Stomach (tissue), 9 donors: ENCODE data around the gene TECPR2. TPM values are rescaled to one million over a fixed set of nuclear protein-coding genes. Genes with fewer than 3 reads are reported as not detected.

Experiments
- DNase-seq, 2 donors: peaks; one replicate each; pipeline versions ENCODE4 v3.0.0 to v3.0.0-alpha.2; 2013 to 2019
- H3K27ac ChIP-seq, 5 donors: fragments of 200-600 bp in 4 of 5; sonication (generic) in 4 of 5; one replicate each; pipeline ENCODE4 v1.5.1; 2013 to 2019; ENCODE audit warnings: mild to moderate bottlenecking in 1 of 5, moderate library complexity in 1 of 5
- H3K27me3 ChIP-seq, 3 donors: fragments of 200-600 bp; sonication (generic); one replicate each; pipeline ENCODE4 v1.5.1; 2017 to 2019; ENCODE audit warnings: mixed run types in 1 of 3
- H3K36me3 ChIP-seq, 4 donors: fragments of 200-600 bp; sonication (generic); 1 replicate in 3 of 4; 2 replicates in 1 of 4; pipeline ENCODE4 v1.5.1; 2016 to 2019
- H3K4me1 ChIP-seq, 4 donors: fragments of 200-600 bp; sonication (generic); one replicate each; pipeline ENCODE4 v1.5.1; 2016 to 2019
- H3K4me3 ChIP-seq, 4 donors: fragments of 200-600 bp; sonication (generic) in 3 of 4; one replicate each; pipeline ENCODE4 v1.5.1; 2016 to 2019; ENCODE audit warnings: mild to moderate bottlenecking in 1 of 4
- H3K9me3 ChIP-seq, 4 donors: fragments of 200-600 bp; sonication (generic); one replicate each; pipeline ENCODE4 v1.5.1; 2016 to 2019
- EP300 ChIP-seq: sonication (generic); formaldehyde crosslinking; IDR thresholded peaks from one replicate; pipeline ENCODE4 v1.6.1; 2017; ENCODE audit warnings: antibody characterized with exemption
- POLR2A ChIP-seq, 4 donors: fragments of 450-650 bp; IDR thresholded peaks; one replicate each; pipeline ENCODE4 v1.6.1; 2016; ENCODE audit warnings: antibody characterized with exemption in 4 of 4, control low read depth in 2 of 4, mild to moderate bottlenecking in 1 of 4, moderate library complexity in 1 of 4
- POLR2AphosphoS5 ChIP-seq, 3 donors: sonication (generic); formaldehyde crosslinking; IDR thresholded peaks; one replicate each; pipeline ENCODE4 v1.6.1; 2016; ENCODE audit warnings: antibody characterized with exemption in 3 of 3
- WGBS, 5 donors: extraction: QIAGEN DNeasy Blood & Tissue Kit in 3 of 5; methylation state at CpG; one replicate each; pipeline versions ENCODE4 v1.1.5 to v1.1.7; 2013 to 2018; 5-methylcytosine and 5-hydroxymethylcytosine counted together
- intact Hi-C: fragments of 100-400 bp; cut with DNase I; formaldehyde crosslinking; loops from one replicate; pipeline ENCODE4 v1.15.1; 2023; ENCODE audit warnings: low total_unique reads
- polyA plus RNA-seq, 3 donors: library from polyadenylated mRNA; stranded (reverse); fragments of 200-250 nt; gene quantifications; one replicate each; pipeline ENCODE4 v1.2.3, GENCODE V29; 2013
- total RNA-seq, 5 donors: library from RNA; depleted of rRNA; stranded (reverse); fragments of >200 nt; gene quantifications; one replicate each; pipeline versions ENCODE4 v1.1.0 to v1.2.3, GENCODE V29; 2014 to 2016
- TF ChIP-seq, protein P1 (sequence below), 7 experiments: fragments of 450-650 bp in 4 of 7; fragments of 200-600 bp in 3 of 7; sonication (generic) in 3 of 7; IDR thresholded peaks; one replicate each; pipeline ENCODE4 v1.5.1; 2016 to 2019; ENCODE audit warnings: antibody characterized with exemption in 7 of 7, control low read depth in 2 of 7, mild to moderate bottlenecking in 1 of 7
- donor health status: healthy with polysubstance abuse.
- donor health status: Bipolar disorder and iron deficiency.
- donor health status: healthy.

TECPR2 gene
- total and polyA plus RNA-seq, 8 donors: 2.6 to 110 (median 11.1) TPM

DNA sequence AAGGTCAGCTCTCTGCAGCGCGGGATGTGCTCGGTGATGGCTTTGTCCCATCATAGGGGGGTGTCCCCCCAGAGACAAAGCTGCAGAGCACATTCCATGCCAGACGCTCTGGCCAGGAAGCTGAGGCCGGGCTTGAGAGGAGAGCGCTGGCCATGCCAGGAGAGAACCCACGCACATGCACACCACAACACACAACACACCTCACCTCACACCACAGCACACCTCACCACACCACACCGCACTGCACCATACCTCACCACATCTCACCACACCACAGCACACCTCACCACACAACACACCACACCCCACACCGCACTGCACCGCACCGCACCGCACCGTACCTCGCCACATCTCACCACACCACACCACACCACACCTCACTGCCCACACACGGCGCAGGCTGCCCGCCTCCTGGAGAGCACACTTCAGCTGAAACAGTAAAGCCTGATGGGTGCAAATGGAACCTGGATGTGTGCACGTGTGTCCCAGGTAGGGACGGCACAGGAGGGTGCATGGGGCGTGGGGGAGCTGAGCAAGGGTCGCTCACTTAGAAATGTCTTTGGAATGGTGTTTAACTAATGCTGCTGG is 136.0 kb downstream of the TECPR2 start:
- 88 to 92% (median 91%) methylated on average over 20 to 21 of the region's 21 CpGs for WGBS, 5 donors
- H3K36me3 ChIP-seq: peaks cover 13 to 49% (median 36%) of the 10 kb centered on the region in 4 donors
- intact Hi-C loops: no loop called here
- peaks cover 0 to 5% (median under 1%) of the 10 kb centered on the region in 4 donors for H3K4me1 ChIP-seq
- no peaks in the 10 kb centered on the region for H3K27me3 ChIP-seq
- H3K27ac ChIP-seq: no peak overlapping the region
- TF ChIP-seq POLR2AphosphoS5 (IDR thresholded peaks at IDR 0.05) (no peak), EP300 (no peak), POLR2A (IDR thresholded peaks at IDR 0.05) (no peak)
- TF ChIP-seq, protein P1, sequence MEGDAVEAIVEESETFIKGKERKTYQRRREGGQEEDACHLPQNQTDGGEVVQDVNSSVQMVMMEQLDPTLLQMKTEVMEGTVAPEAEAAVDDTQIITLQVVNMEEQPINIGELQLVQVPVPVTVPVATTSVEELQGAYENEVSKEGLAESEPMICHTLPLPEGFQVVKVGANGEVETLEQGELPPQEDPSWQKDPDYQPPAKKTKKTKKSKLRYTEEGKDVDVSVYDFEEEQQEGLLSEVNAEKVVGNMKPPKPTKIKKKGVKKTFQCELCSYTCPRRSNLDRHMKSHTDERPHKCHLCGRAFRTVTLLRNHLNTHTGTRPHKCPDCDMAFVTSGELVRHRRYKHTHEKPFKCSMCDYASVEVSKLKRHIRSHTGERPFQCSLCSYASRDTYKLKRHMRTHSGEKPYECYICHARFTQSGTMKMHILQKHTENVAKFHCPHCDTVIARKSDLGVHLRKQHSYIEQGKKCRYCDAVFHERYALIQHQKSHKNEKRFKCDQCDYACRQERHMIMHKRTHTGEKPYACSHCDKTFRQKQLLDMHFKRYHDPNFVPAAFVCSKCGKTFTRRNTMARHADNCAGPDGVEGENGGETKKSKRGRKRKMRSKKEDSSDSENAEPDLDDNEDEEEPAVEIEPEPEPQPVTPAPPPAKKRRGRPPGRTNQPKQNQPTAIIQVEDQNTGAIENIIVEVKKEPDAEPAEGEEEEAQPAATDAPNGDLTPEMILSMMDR (IDR thresholded peaks at IDR 0.05): no peak
- no peak for DNase-seq
- no peaks in the 10 kb centered on the region for H3K9me3 ChIP-seq
- H3K4me3 ChIP-seq: no peak overlapping the region

DNA sequence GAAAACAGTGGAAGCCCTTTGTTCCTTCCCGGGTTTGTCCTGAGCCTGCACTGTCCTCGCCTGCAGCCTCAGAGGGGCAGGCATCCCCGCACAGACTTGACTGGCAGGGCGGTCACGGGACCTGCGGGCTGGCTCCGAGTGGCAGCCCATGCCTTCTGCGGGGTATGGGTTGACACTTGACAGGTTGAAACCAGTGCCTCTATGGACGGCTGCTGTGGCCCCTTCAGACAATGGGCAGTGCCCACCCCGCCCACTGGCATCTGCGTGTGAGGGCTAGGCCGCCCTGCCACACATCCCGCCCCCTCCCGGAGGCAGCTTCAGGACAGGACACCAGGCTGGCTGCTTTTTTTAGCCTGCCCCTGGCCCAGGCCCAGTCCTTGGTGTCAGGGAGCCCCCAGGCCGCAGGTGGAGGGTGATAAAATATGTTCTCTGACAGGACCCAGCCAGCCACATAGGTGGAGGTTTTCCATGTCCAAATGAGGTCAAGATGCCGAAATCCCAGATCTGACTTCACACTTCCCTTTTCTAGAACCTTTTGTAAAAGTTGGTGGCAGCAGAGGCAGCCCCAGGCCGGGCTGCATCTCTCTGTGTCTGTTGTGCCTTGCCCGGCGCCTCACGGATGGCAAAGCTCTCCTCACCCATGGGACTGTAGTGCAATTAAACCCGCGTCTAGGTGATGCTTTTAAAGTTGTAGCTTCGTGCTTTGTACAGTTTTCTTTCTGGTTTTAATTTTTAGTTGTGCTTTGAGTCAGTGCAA is 136.8 kb downstream of the TECPR2 start:
- DNase-seq: no peak
- H3K9me3 ChIP-seq: no peaks in the 10 kb centered on the region
- TF ChIP-seq POLR2A (IDR thresholded peaks at IDR 0.05) (no peak), EP300 (no peak), POLR2AphosphoS5 (IDR thresholded peaks at IDR 0.05) (no peak)
- TF ChIP-seq, protein P1 (IDR thresholded peaks at IDR 0.05): no peak
- peaks cover 0 to 12% (median 2%) of the 10 kb centered on the region in 4 donors for H3K4me1 ChIP-seq
- H3K27ac ChIP-seq: peak overlapping the region in 4 of 5 donors; percentile 34 to 73 (median 66)
- 87 to 95% (median 89%) methylated on average over 18 to 23 of the region's 23 CpGs for WGBS, 5 donors
- H3K4me3 ChIP-seq: no peak overlapping the region
- no peaks in the 10 kb centered on the region for H3K27me3 ChIP-seq
- H3K36me3 ChIP-seq: peaks cover 13 to 48% (median 36%) of the 10 kb centered on the region in 4 donors
- intact Hi-C loops: no loop called here

DNA sequence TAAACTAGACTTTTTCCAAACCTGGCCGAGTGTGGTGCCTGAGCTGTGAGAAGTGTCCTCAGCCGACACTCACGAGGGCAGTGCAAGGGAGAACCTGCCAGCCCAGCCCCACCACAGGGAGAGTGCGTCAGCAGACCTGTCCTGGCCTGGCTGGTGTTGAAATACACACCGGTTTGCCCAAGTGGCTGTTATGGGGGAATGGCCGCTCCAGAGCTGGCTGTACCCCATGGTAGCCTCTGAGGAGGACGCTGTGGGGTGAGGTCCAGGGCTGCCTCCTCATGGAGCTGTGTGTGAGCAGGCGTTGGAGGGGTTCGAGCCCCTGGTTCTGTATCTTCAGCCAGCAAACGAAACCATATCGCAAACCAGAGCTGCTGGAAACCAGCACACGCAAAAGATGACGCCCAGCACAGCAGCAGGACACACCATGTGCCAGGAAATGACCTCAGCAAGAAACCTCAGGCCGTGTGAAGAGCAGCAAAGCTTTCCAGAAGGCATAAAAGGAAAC is 137.5 kb downstream of the TECPR2 start:
- Histone ChIP-seq H3K4me1 (peaks cover 0 to 12% (median 2%) of the 10 kb centered on the region in 4 donors), H3K36me3 (peaks cover 13 to 48% (median 36%) of the 10 kb centered on the region in 4 donors), H3K9me3 (no peaks in the 10 kb centered on the region), H3K27ac (peak overlapping the region in 4 of 5 donors; percentile 34 to 73 (median 66)), H3K27me3 (no peaks in the 10 kb centered on the region), H3K4me3 (no peak overlapping the region)
- WGBS, 5 donors: 72 to 81% (median 76%) methylated on average over 10 to 14 of the region's 14 CpGs
- TF ChIP-seq, protein P1 (IDR thresholded peaks at IDR 0.05): no peak
- peak in 1 of 3 donors; percentile 41 for TF ChIP-seq POLR2AphosphoS5 (IDR thresholded peaks at IDR 0.05)
- TF ChIP-seq POLR2A (IDR thresholded peaks at IDR 0.05): no peak
- intact Hi-C loops: no loop called here
- DNase-seq: peak in 1 of 2 donors; percentile 63

DNA sequence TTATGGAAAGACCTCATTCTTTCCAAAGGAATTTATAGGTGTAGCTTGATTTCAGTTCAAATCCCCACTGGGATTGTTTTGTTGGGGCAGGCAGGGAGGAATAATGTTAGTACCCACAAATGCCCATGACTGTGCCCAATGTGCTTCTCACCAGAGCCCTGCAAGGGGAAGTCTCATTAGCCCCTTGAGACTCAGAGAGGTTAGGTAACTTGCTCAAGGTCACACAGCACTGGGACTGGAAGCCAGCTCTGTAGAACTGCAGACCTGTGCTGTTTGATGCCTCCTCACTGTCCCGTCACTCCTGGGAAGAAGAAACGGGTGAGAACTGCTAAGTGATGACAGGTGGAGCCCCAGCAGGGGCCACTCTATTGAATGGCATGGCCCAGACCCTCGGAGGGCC is 138.0 kb downstream of the TECPR2 start:
- H3K4me1 ChIP-seq: peaks cover 0 to 12% (median 2%) of the 10 kb centered on the region in 4 donors
- H3K36me3 ChIP-seq: peaks cover 13 to 48% (median 39%) of the 10 kb centered on the region in 4 donors
- WGBS, 5 donors: 81 to 85% (median 84%) methylated on average over 3 of the region's 3 CpGs
- DNase-seq: no peak
- no peak overlapping the region for H3K4me3 ChIP-seq
- intact Hi-C loops: no loop called here
- no peaks in the 10 kb centered on the region for H3K9me3 ChIP-seq
- TF ChIP-seq, protein P1 (IDR thresholded peaks at IDR 0.05): no peak
- TF ChIP-seq POLR2A (IDR thresholded peaks at IDR 0.05) (no peak), POLR2AphosphoS5 (IDR thresholded peaks at IDR 0.05) (no peak), EP300 (no peak)
- peak overlapping the region in 4 of 5 donors; percentile 34 to 73 (median 66) for H3K27ac ChIP-seq
- no peaks in the 10 kb centered on the region for H3K27me3 ChIP-seq
